Activated CD4-positive, alpha-beta T cell treated with anti-CD3 and anti-CD28 coated beads for 36 hours (primary cell): Measurements from ENCODE around the gene AKAP6. TPM values are rescaled to one million over a fixed set of nuclear protein-coding genes. Genes with fewer than 3 reads are reported as not detected.

Experiments
- ATAC-seq: fragments of 200-7000 bp; cut with Tn5 transposase; one replicate; pipeline ENCODE4 v1.10.0; 2021; ENCODE audit warnings: mild to moderate bottlenecking, moderate library complexity
- CTCF ChIA-PET: fragments of 350-600 bp; sonication (Branson Sonifier 250); formaldehyde crosslinking; loops from one replicate; lab custom pipeline; 2021; ENCODE audit warnings: antibody characterized with exemption; lab: Charles Lee
- POLR2A ChIA-PET: fragments of 350-600 bp; sonication (Branson Sonifier 250); formaldehyde crosslinking; loops from one replicate; lab custom pipeline; 2021; ENCODE audit warnings: antibody characterized with exemption, inconsistent platforms; lab: Charles Lee
- DNase-seq: peaks from one replicate; pipeline ENCODE4 v3.0.0-alpha.2; 2020
- H3K27ac Mint-ChIP-seq: one replicate; pipeline ENCODE4 v1.8.0; 2021; ENCODE audit warnings: mixed read lengths
- H3K27me3 Mint-ChIP-seq: one replicate; pipeline ENCODE4 v1.8.0; 2021; ENCODE audit warnings: mixed read lengths
- H3K36me3 Mint-ChIP-seq: one replicate; pipeline ENCODE4 v1.8.0; 2021; ENCODE audit warnings: low read depth, mixed read lengths
- H3K4me1 Mint-ChIP-seq: one replicate; pipeline ENCODE4 v1.8.0; 2021; ENCODE audit warnings: mixed read lengths
- H3K4me3 Mint-ChIP-seq: one replicate; pipeline ENCODE4 v1.8.0; 2021; ENCODE audit warnings: mild to moderate bottlenecking, moderate library complexity, mixed read lengths
- H3K9me3 Mint-ChIP-seq: one replicate; pipeline ENCODE4 v1.8.0; 2021; ENCODE audit warnings: low read depth, mixed read lengths
- intact Hi-C, 2 experiments: fragments of 100-400 bp; cut with DNase I in 1 of 2; cut with micrococcal nuclease in 1 of 2; formaldehyde crosslinking; loops; one replicate each; pipeline versions ENCODE4 v1.14.2 to v1.15.1; 2022 to 2024; cut with DNase I, micrococcal nuclease
- total RNA-seq, 2 experiments: library from RNA; stranded (reverse); gene quantifications; one replicate each; pipeline ENCODE4 v1.2.3, GENCODE V29; 2021

AKAP6 gene
- total RNA-seq, 2 experiments from 2014 or later, result 1.1 to 2.0 TPM

GRCh38 chr14:32413967-32414640, 85.0 kb downstream of the AKAP6 start:
- DNase-seq, result no peak
- Mint-ChIP-seq H3K9me3 (no peaks in the 10 kb centered on the region), H3K36me3 (no peaks in the 10 kb centered on the region), H3K27ac (no peak overlapping the region), H3K4me3 (no peak overlapping the region), H3K27me3 (peaks cover 3% of the 10 kb centered on the region), H3K4me1 (no peaks in the 10 kb centered on the region)
- ATAC-seq, result no peak
- intact Hi-C loops, result no loop called here
- CTCF ChIA-PET, result no interaction called here
- POLR2A ChIA-PET, result no interaction called here

DNA sequence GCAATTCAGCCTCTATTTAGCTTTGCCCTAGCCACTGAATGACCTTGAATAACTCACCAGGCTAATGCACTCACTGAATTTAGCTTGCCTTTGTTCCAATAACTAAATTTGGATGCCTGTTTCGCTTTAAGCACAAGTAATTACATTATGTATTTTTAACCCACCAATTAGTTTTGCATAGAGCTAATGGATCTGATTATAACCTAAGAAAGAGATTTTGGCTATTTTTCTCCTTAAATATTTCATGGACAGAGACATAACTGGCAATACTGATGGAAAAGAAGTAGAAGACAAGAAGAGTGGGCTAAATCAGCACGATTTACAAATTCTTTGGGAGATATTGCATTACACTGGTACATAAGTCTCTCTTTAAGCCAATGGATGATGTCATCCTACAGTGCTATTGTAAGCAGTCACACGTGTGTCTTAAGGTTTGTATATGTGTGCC, 85.7 kb downstream of the AKAP6 start:
- H3K27ac Mint-ChIP-seq, result no peak overlapping the region
- intact Hi-C loops, result no loop called here
- ChIA-PET POLR2A (no interaction called here), CTCF (no interaction called here)
- H3K4me1 Mint-ChIP-seq, result no peaks in the 10 kb centered on the region
- no peak overlapping the region for H3K4me3 Mint-ChIP-seq
- ATAC-seq, result no peak
- no peak for DNase-seq
- no peaks in the 10 kb centered on the region for H3K36me3 Mint-ChIP-seq
- no peaks in the 10 kb centered on the region for H3K9me3 Mint-ChIP-seq
- H3K27me3 Mint-ChIP-seq, result peaks cover 3% of the 10 kb centered on the region

GRCh38 chr14:32417956-32418552, 89.0 kb downstream of the AKAP6 start:
- CTCF ChIA-PET, result no interaction called here
- Mint-ChIP-seq H3K9me3 (peaks cover 2% of the 10 kb centered on the region), H3K27ac (no peak overlapping the region), H3K27me3 (peaks cover 3% of the 10 kb centered on the region), H3K4me1 (no peaks in the 10 kb centered on the region), H3K4me3 (no peak overlapping the region), H3K36me3 (no peaks in the 10 kb centered on the region)
- ATAC-seq (no peak), DNase-seq (no peak)
- intact Hi-C loops, result no loop called here
- POLR2A ChIA-PET, result no interaction called here

GRCh38 chr14:32419429-32419828, 90.3 kb downstream of the AKAP6 start:
- POLR2A ChIA-PET, result no interaction called here
- H3K36me3 Mint-ChIP-seq, result no peaks in the 10 kb centered on the region
- ATAC-seq (no peak), DNase-seq (no peak)
- H3K27ac Mint-ChIP-seq, result no peak overlapping the region
- no peak overlapping the region for H3K4me3 Mint-ChIP-seq
- intact Hi-C loops, result no loop called here
- peaks cover 3% of the 10 kb centered on the region for H3K27me3 Mint-ChIP-seq
- no peaks in the 10 kb centered on the region for H3K4me1 Mint-ChIP-seq
- peaks cover 2% of the 10 kb centered on the region for H3K9me3 Mint-ChIP-seq
- CTCF ChIA-PET, result no interaction called here

- intact Hi-C loops, result no loop called here
- ATAC-seq, result no peak
- peaks cover 2% of the 10 kb centered on the region for H3K27me3 Mint-ChIP-seq
- DNase-seq, result no peak
- H3K27ac Mint-ChIP-seq, result no peak overlapping the region
- CTCF ChIA-PET, result interaction anchor here (0.7 kb wide), 1 partner anchor 100 kb away, joined by 3 read pairs; no protein-coding TSS in a partner anchor
- H3K4me1 Mint-ChIP-seq, result no peaks in the 10 kb centered on the region
- POLR2A ChIA-PET, result no interaction called here
- H3K4me3 Mint-ChIP-seq, result no peak overlapping the region
- H3K36me3 Mint-ChIP-seq, result no peaks in the 10 kb centered on the region
- peaks cover 2% of the 10 kb centered on the region for H3K9me3 Mint-ChIP-seq
Observed at GRCh38 chr14:32421781-32422180, 92.7 kb downstream of the AKAP6 start.

DNA sequence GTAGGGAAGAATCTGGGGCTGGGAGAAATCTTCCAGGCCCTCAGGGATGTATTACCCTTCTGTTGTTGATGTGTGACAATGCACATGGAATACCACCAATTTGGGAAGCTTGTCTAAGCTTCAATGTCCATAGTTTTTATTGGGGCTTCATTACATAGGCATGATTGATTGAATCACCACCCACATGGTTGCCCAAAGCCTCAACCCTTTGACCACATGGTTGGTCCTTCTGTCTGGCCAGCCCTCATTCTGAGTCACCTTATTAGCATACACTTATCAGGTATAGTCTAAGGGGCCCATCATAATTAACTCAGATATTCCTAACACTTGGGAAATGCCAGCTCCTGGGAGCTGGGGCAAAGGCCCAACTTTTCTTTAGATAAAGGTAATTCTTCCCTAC, 93.3 kb downstream of the AKAP6 start:
- H3K36me3 Mint-ChIP-seq, result no peaks in the 10 kb centered on the region
- H3K27me3 Mint-ChIP-seq, result peaks cover 2% of the 10 kb centered on the region
- ATAC-seq (no peak), DNase-seq (no peak)
- ChIA-PET CTCF (interaction anchor here (0.7 kb wide), 1 partner anchor 100 kb away, joined by 3 read pairs; no protein-coding TSS in a partner anchor), POLR2A (no interaction called here)
- H3K4me3 Mint-ChIP-seq, result no peak overlapping the region
- intact Hi-C loops, result no loop called here
- H3K9me3 Mint-ChIP-seq, result peaks cover 2% of the 10 kb centered on the region
- H3K27ac Mint-ChIP-seq, result no peak overlapping the region
- no peaks in the 10 kb centered on the region for H3K4me1 Mint-ChIP-seq

DNA sequence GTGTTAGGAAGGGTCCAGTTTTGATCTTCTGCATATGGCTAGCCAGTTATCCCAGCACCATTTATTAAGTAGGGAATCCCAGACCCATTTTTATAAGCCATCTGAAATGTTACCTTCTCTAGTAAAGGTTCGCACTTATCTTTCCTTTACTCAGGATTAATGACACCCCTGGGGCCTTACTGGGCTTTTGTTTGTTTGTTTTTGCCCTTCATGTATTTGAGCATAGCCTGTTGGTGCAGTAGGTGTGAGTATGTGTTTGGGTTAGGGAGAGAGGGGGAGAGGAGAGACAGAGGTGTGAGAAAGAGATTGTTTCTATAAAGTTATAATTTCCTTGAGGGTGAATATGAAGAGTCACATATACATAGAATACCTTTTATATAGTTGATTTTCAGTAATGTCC, 96.9 kb downstream of the AKAP6 start:
- Mint-ChIP-seq H3K36me3 (no peaks in the 10 kb centered on the region), H3K27me3 (peaks cover 2% of the 10 kb centered on the region), H3K4me3 (no peak overlapping the region), H3K9me3 (peaks cover 2% of the 10 kb centered on the region), H3K4me1 (no peaks in the 10 kb centered on the region), H3K27ac (no peak overlapping the region)
- DNase-seq (no peak), ATAC-seq (no peak)
- ChIA-PET POLR2A (no interaction called here), CTCF (no interaction called here)
- intact Hi-C loops, result no loop called here

DNA sequence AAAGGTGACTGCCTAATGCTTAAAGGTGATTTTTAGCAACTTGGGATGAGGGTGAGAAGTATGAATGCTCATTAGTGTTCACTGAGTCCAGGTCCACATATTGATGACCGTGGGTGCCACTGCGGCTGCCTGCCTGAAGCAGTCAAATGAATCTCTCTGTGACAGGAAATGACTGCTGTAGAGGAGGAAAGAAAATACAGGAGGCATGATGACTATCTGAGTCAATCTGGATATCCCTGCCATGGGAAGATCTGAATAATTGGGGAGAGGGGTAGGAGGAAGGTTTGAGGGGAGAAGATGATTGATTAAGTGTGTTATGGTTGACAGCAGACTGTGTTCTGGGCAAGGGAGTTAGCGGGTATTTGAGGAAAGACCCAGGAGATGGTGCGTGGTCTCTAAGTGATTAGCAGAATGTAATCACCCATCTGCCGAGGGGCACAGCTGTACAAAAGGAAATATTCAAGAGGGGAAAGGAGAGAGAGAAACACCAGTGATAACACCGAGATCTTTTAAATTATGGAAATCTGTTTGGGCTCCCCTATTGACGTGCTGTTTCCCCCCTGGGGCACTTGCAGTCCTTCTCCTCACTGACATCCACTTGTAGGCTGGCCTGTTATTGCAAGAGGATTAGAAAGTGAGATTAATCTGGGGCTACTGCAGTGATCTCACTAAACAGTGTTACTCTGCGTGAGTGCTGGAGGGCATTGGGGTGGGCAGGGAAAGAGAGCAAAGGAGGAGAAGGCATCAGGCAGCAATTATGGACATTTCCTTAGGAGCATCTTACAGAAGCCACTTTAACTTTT, 97.7 kb downstream of the AKAP6 start:
- Mint-ChIP-seq H3K4me1 (no peaks in the 10 kb centered on the region), H3K27me3 (peaks cover 2% of the 10 kb centered on the region), H3K9me3 (peaks cover 2% of the 10 kb centered on the region), H3K4me3 (no peak overlapping the region), H3K27ac (no peak overlapping the region), H3K36me3 (no peaks in the 10 kb centered on the region)
- POLR2A ChIA-PET, result no interaction called here
- DNase-seq, result no peak
- CTCF ChIA-PET, result interaction anchor here (1.2 kb wide), 1 partner anchor 46 kb away, joined by 3 read pairs; no protein-coding TSS in a partner anchor
- intact Hi-C loops, result no loop called here
- ATAC-seq, result no peak

DNA sequence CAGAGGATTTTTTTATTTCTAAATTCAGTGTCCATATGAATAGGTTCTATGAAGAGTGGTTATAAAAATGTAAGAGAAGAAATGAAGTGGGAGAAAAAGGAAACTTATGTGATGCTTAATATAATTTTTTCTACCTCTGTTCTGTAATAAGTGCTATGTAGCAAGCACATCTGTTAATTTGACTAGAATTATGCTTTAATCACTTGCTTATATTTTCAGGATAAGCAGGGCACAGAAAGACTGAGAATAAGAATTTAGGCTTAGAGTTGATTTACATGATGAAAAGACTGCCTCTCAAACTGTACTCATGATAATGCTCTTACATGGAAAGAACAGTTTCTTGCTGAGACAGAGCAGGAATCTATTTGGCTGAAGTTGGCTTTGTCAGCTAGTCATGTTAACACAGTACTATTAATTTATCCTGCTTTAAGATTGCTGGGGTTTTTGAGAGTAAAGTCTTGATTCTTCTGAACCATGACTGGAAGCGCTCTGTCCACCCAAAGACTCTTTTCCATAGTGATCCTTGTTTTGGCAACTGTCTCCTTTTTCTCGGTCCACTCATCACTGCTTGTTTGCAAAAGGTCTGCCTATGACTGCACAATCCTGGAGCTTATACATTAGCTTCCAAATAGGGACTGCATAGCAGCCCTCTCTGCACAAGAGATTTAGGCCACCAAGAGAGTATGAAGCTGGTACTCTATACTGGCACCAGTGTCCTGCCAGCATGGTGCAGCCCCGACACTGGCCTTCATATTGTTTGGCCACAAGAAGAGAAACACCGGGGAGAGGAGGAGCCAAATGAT, 98.8 kb downstream of the AKAP6 start:
- POLR2A ChIA-PET, result no interaction called here
- Mint-ChIP-seq H3K27me3 (peaks cover 2% of the 10 kb centered on the region), H3K4me3 (no peak overlapping the region), H3K36me3 (no peaks in the 10 kb centered on the region), H3K27ac (no peak overlapping the region), H3K4me1 (no peaks in the 10 kb centered on the region), H3K9me3 (no peaks in the 10 kb centered on the region)
- no peak for ATAC-seq
- no peak for DNase-seq
- intact Hi-C loops, result no loop called here
- CTCF ChIA-PET, result interaction anchor here (1.2 kb wide), 1 partner anchor 45 kb away, joined by 3 read pairs; no protein-coding TSS in a partner anchor

- H3K36me3 Mint-ChIP-seq, result no peaks in the 10 kb centered on the region
- no peaks in the 10 kb centered on the region for H3K4me1 Mint-ChIP-seq
- no peak for ATAC-seq
- no peak overlapping the region for H3K27ac Mint-ChIP-seq
- H3K4me3 Mint-ChIP-seq, result no peak overlapping the region
- ChIA-PET CTCF (no interaction called here), POLR2A (no interaction called here)
- DNase-seq, result no peak
- intact Hi-C loops, result no loop called here
- no peaks in the 10 kb centered on the region for H3K9me3 Mint-ChIP-seq
- H3K27me3 Mint-ChIP-seq, result peaks cover 2% of the 10 kb centered on the region
Observed at GRCh38 chr14:32428875-32429274, 99.8 kb downstream of the AKAP6 start.

DNA sequence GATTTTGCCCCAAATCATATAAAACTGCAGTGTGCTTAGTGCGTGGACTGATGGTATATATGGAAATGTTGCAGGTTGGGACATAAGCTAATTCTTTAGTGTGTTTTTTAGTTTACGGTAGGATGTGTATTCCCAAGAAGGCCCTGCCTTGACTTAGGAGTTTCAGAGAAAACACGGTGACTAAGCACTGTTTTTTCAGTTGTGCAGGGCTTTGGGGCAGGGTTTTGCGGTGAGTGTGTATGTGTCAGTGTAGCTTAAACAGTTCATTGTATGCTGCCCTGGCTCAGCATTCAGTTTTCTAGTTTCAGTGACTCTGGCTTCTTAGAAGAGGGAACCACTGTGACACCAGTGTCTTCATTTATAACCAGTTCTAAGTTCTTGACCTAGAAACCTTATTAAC, 101.2 kb downstream of the AKAP6 start:
- no peaks in the 10 kb centered on the region for H3K4me1 Mint-ChIP-seq
- H3K36me3 Mint-ChIP-seq, result no peaks in the 10 kb centered on the region
- H3K9me3 Mint-ChIP-seq, result no peaks in the 10 kb centered on the region
- H3K4me3 Mint-ChIP-seq, result no peak overlapping the region
- DNase-seq, result no peak
- no peak overlapping the region for H3K27ac Mint-ChIP-seq
- intact Hi-C loops, result no loop called here
- CTCF ChIA-PET, result no interaction called here
- POLR2A ChIA-PET, result no interaction called here
- H3K27me3 Mint-ChIP-seq, result peaks cover 2% of the 10 kb centered on the region
- no peak for ATAC-seq
